Esophagus squamous epithelium (tissue), 5 donors: Measurements from ENCODE around the gene FOSL2. TPM values are rescaled to one million over a fixed set of nuclear protein-coding genes. Genes with fewer than 3 reads are reported as not detected.

Experiments used
- DNase-seq: peaks from one replicate; lab custom pipeline; 2025; lab: John Stamatoyannopoulos, UW
- H3K27ac ChIP-seq, 4 donors: fragments of 200-600 bp; sonication (generic); one replicate each; pipeline ENCODE4 v1.5.1; 2016 to 2019; ENCODE audit warnings: mild to moderate bottlenecking in 1 of 4
- H3K27me3 ChIP-seq, 4 donors: fragments of 200-600 bp; sonication (generic); 1 replicate in 3 of 4; 2 replicates in 1 of 4; pipeline versions ENCODE4 v1.5.1 to v1.6.0; 2017 to 2021; ENCODE audit warnings: antibody characterized with exemption in 1 of 4
- H3K36me3 ChIP-seq, 3 donors: fragments of 200-600 bp; sonication (generic); one replicate each; pipeline ENCODE4 v1.5.1; 2016 to 2019
- H3K4me1 ChIP-seq, 3 donors: fragments of 200-600 bp; sonication (generic); one replicate each; pipeline ENCODE4 v1.5.1; 2017 to 2019
- H3K4me3 ChIP-seq, 4 donors: fragments of 200-600 bp; sonication (generic); 1 replicate in 3 of 4; 2 replicates in 1 of 4; pipeline ENCODE4 v1.5.1; 2016 to 2019; ENCODE audit warnings: mild to moderate bottlenecking in 2 of 4, moderate library complexity in 1 of 4
- H3K9me3 ChIP-seq, 3 donors: fragments of 200-600 bp; sonication (generic); one replicate each; pipeline ENCODE4 v1.5.1; 2016 to 2019
- POLR2A ChIP-seq, 4 donors: fragments of 450-650 bp; IDR thresholded peaks; one replicate each; pipeline ENCODE4 v1.6.1; 2017; ENCODE audit warnings: antibody characterized with exemption in 4 of 4, mild to moderate bottlenecking in 4 of 4, moderate library complexity in 3 of 4
- WGBS, 2 donors: methylation state at CpG; one replicate each; pipeline ENCODE4 v1.1.5; 2018; 5-methylcytosine and 5-hydroxymethylcytosine counted together
- intact Hi-C: fragments of 100-400 bp; cut with DNase I; formaldehyde crosslinking; loops from one replicate; pipeline ENCODE4 v1.15.0; 2022
- total RNA-seq, 4 donors: library from RNA; depleted of rRNA; stranded (reverse); fragments of >200 nt; gene quantifications; one replicate each; pipeline ENCODE4 v1.1.0, GENCODE V29; 2016
- TF ChIP-seq, protein P1 (sequence below), 6 experiments: fragments of 450-650 bp in 4 of 6; fragments of 200-600 bp in 2 of 6; sonication (generic) in 2 of 6; IDR thresholded peaks; one replicate each; pipeline ENCODE4 v1.5.1; 2016 to 2019; ENCODE audit warnings: antibody characterized with exemption in 6 of 6, mild to moderate bottlenecking in 4 of 6, moderate library complexity in 4 of 6
- donor health status: DM: yes; HTN: yes; CAD: no.

Gene FOSL2
- total RNA-seq, 4 donors from 2014 or later, result 100 to 234 (median 144) TPM

DNA sequence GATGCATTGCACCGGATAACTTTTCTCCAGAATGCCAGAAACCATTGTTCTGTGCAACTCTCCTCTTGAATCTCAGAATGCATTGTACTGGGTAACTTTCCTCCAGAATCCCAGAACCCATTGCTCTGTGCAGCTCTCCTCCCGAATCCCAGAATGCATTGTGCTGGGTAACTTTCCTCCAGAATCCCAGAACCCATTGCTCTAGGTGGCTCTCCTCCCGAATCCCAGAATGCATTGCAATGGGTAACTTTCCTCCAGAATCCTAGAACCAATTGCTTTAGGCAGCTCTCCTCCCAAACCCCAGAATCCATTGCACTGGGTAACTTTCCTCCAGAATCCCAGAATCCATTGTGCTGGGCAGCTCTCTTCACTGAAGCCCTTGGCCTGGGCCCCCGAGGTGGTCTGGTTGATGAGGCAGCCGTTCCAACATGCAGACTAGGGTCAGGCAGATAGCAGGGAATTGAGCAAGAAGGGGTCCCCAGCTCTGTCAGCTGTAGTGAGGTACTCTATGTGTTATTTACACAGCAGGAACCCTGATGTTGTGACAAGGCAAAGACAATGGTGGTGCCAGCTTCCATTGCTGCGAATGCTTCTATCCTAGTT lies 9.4 kb downstream of the FOSL2 start:
- 79 to 85% methylated on average over 3 to 4 of the region's 6 CpGs for WGBS, 2 donors
- peaks cover 48 to 95% (median 60%) of the 10 kb centered on the region in 3 donors for H3K36me3 ChIP-seq
- intact Hi-C loops, result loop anchor here (10.0 kb wide), 1 partner anchor 647 kb away; no protein-coding TSS in a partner anchor
- no peak overlapping the region for H3K4me3 ChIP-seq
- no peak for DNase-seq
- TF ChIP-seq, protein P1, sequence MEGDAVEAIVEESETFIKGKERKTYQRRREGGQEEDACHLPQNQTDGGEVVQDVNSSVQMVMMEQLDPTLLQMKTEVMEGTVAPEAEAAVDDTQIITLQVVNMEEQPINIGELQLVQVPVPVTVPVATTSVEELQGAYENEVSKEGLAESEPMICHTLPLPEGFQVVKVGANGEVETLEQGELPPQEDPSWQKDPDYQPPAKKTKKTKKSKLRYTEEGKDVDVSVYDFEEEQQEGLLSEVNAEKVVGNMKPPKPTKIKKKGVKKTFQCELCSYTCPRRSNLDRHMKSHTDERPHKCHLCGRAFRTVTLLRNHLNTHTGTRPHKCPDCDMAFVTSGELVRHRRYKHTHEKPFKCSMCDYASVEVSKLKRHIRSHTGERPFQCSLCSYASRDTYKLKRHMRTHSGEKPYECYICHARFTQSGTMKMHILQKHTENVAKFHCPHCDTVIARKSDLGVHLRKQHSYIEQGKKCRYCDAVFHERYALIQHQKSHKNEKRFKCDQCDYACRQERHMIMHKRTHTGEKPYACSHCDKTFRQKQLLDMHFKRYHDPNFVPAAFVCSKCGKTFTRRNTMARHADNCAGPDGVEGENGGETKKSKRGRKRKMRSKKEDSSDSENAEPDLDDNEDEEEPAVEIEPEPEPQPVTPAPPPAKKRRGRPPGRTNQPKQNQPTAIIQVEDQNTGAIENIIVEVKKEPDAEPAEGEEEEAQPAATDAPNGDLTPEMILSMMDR (IDR thresholded peaks at IDR 0.05), result no peak
- TF ChIP-seq POLR2A (IDR thresholded peaks at IDR 0.05), result no peak
- no peaks in the 10 kb centered on the region for H3K9me3 ChIP-seq
- H3K27me3 ChIP-seq, result no peaks in the 10 kb centered on the region
- peaks cover 60 to 100% (median 94%) of the 10 kb centered on the region in 3 donors for H3K4me1 ChIP-seq
- peak overlapping the region in 2 of 4 donors; percentile 100 for H3K27ac ChIP-seq

DNA sequence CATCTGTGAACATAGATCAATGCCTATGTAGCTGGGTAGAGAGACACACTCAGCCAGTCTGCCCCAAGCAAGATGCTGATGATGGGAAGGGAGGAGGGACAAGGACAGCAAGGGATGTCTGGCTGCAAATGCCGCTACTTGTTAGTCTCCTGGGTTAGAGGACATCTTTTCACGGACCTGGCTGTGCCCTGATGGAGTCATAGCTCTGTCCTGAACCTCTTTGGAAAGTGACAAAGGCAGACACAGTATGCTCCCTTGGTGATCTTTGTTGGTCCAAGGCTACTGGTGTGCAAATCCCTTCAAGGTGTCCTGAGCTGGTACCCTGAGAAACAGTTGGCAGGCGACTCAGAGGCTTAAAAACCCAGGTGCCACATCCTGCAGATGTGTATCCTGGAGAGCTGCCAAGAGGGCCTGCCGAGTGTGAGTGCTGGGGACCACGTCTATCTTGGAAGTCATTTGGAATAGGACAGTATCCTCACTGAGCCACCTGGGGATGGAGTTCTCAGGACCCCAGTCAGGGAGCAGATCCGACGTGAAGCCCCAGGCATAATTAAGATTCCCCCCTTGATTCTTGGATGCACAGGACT lies 10.8 kb downstream of the FOSL2 start:
- no peaks in the 10 kb centered on the region for H3K27me3 ChIP-seq
- intact Hi-C loops, result loop anchor here (10.0 kb wide), 1 partner anchor 649 kb away; no protein-coding TSS in a partner anchor
- WGBS, 2 donors, result 60 to 61% methylated on average over 3 to 6 of the region's 7 CpGs
- peaks cover 62 to 100% (median 70%) of the 10 kb centered on the region in 3 donors for H3K36me3 ChIP-seq
- H3K9me3 ChIP-seq, result no peaks in the 10 kb centered on the region
- peak overlapping the region in 2 of 4 donors; percentile 39 to 80 for H3K27ac ChIP-seq
- no peak for DNase-seq
- no peak overlapping the region for H3K4me3 ChIP-seq
- H3K4me1 ChIP-seq, result peaks cover 62 to 100% (median 97%) of the 10 kb centered on the region in 3 donors
- no peak for TF ChIP-seq POLR2A (IDR thresholded peaks at IDR 0.05)
- TF ChIP-seq, protein P1 (IDR thresholded peaks at IDR 0.05), result no peak

DNA sequence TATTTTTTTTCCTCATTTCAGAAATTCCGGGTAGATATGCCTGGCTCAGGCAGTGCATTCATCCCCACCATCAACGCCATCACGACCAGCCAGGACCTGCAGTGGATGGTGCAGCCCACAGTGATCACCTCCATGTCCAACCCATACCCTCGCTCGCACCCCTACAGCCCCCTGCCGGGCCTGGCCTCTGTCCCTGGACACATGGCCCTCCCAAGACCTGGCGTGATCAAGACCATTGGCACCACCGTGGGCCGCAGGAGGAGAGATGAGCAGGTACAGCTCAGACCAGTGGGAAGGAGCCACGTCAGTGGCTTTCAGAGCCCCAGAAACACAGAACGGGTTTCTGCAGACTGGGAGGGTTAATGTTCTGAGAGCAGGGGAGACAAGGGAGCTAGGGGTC lies 11.4 kb downstream of the FOSL2 start:
- Histone ChIP-seq H3K9me3 (no peaks in the 10 kb centered on the region), H3K36me3 (peaks cover 68 to 100% (median 75%) of the 10 kb centered on the region in 3 donors), H3K27me3 (no peaks in the 10 kb centered on the region), H3K27ac (peak overlapping the region; percentile 11 to 80 (median 35)), H3K4me3 (no peak overlapping the region), H3K4me1 (peaks cover 62 to 100% (median 97%) of the 10 kb centered on the region in 3 donors)
- no peak for DNase-seq
- no peak for TF ChIP-seq POLR2A (IDR thresholded peaks at IDR 0.05)
- TF ChIP-seq, protein P1 (IDR thresholded peaks at IDR 0.05), result no peak
- intact Hi-C loops, result loop anchor here (10.0 kb wide), 1 partner anchor 649 kb away; no protein-coding TSS in a partner anchor
- 80 to 84% methylated on average over 7 of the region's 11 CpGs for WGBS, 2 donors

DNA sequence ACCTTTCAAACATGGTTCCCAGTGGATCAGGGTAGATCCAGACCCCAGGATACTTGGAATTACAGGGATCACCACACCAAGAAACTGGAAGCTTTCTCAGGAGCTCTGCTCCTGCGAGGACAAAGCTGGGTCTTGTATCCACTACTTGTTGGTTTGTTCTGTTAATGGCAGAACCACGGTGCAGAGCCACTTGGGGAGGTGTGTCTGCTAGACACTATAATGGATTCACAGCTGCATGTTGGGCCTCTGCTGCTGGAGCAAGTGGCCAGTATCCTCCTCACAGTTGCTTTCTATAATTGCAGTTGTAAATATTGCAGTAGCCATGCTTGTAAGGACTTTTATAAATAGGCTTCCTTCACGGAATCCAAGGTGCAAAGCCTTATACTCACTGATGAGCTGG lies 12.9 kb downstream of the FOSL2 start:
- H3K9me3 ChIP-seq, result no peaks in the 10 kb centered on the region
- H3K4me3 ChIP-seq, result no peak overlapping the region
- peaks cover 71 to 100% (median 95%) of the 10 kb centered on the region in 3 donors for H3K4me1 ChIP-seq
- WGBS, 2 donors, result 81 to 83% methylated on average over 2 to 3 of the region's 3 CpGs
- intact Hi-C loops, result loop anchor here (10.0 kb wide), 1 partner anchor 651 kb away; no protein-coding TSS in a partner anchor
- peaks cover 83 to 100% (median 90%) of the 10 kb centered on the region in 3 donors for H3K36me3 ChIP-seq
- H3K27ac ChIP-seq, result peak overlapping the region in 2 of 4 donors; percentile 54 to 80
- no peaks in the 10 kb centered on the region for H3K27me3 ChIP-seq
- no peak for TF ChIP-seq POLR2A (IDR thresholded peaks at IDR 0.05)
- TF ChIP-seq, protein P1 (IDR thresholded peaks at IDR 0.05), result no peak
- DNase-seq, result no peak
